DLD1 (cell line): ENCODE results near the gene CPB2.

Source experiments
- in situ Hi-C: cut with HindIII; loops from 2 replicates; pipeline ENCODE4 v1.10.0; 2017; ENCODE audit warnings: low sequenced_read_pairs

The CPB2 gene

DNA sequence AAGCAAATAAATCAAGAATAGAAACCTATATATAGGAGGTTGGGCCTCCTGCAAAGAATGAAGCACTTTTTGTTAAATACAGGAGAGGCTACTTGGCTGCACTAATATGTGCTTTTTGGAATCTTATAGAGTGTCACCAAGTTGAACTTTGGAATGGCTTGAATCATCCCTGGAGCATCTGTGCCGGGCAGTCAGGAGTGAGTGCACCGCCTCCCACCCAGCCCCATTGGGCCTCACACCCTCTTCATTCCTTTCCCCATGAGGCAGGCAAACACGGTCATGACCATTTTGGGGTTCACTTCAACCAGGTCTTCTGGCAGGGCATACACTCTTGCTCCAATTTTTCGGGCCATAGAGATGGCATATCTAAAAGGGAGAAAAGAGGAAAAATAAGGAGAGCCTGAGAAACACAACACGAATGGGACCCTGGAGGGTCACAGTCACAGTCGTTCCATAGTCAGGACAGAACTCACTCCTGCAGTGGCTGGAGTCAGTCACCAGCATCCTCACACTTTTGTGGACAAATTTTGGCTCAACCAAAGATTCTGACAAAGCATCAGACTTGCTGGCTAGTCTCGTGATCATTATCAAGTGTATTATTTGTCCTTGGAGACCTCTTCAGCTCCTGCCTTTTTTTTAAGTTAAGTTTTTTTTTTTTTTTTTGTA lies 22.7 kb upstream of the CPB2 start:
- in situ Hi-C loops: no loop called here

DNA sequence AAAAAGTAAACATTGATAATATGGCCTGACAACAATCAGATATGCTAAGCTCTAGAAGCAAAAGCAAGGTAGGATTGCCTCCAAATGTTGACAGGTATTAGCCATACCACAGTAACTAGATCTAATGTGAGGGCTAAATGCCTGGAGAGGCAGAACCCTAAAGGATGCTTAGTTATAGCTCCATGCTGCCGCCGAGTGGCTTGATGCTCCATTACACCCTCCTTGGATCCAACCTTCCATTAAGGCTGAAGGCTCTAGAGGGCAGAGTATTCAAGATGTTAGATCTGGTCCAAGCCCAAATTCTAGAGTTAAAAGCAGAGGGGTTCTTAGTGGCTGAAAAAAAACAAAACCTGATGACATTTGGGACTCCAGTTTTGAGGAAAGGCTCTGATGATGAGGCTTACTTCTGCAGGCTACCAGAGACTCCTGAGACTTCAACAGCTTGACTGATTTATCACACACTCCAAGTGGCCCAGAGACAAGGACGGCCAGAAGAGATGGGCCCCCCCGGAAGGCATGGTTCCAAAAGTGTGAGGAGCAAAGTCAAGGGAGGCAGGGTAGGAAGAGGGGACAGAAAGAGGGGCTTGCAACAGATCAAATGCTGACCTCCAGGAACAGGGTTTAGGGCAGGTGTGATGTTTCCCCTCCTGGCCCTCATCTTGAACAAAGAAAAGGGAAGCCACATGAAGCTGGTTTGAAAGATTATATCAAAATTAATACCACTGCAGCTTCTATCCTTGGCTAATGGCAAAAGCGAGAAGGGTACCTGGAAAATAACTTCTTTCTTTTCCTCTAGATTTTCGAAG lies 21.9 kb upstream of the CPB2 start:
- in situ Hi-C loops: no loop called here

DNA sequence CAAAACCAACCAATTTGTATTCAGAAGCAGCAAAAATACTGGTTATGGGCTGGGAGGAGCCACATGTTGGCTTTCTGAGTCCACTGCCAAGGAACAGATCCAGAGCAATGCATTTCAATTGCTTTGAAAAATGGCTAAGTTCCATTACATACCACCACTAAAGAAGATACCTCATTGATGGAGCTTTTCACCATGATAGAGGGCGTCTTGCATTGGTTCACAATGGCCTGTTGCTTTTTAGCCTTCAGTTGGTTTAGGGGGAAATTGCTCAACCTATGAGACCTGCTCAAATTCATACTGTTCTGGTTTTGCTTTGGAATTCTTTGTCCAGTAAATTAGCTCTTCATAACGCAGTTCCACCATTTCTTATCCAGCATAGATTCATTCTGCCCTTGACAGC lies 21.2 kb upstream of the CPB2 start:
- in situ Hi-C loops: no loop called here

DNA sequence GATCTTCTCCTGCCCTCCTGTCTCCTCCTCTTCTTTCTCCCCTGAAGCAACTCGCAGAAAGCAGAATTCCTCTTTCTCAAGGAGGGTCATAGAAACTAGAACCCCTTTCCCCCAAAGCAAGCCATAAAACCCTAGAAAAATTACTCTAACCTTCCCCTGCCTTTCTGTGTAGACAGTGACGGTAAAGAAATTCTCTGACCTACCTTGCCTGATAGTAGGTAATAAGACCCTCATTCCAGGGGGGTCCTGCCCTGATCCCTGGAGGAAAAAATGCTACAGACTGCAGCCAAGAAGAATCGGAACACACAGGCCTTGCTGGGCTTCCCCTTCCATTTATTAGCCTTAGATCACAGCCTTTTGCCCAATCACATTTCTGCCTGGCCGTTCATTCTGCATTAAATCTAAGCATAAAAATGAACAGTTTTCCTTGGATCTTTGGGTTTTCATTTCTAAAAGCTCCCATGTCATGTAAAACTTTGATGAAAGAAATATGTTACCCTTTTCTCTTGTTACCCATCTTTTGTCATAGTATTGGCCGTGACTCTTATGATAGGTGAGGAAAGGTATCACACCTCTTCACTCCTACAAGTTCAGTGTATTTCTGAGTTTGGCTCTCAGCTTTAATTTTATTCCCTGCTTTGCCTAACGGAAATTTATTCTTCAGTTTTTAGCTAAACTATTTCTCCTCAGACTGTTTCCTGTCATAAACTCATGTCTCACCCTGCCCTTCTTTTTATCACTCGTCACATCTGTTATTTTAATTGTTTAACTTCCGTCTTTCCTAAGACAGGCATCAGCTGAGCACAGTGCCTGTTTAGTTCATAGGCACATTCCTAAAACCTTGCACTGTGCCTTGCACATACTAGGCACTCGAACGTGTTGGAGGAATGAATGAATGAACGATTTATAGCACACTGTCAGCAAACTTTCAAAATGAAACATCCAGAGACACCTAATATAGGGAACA lies 20.4 kb upstream of the CPB2 start:
- in situ Hi-C loops: no loop called here

DNA sequence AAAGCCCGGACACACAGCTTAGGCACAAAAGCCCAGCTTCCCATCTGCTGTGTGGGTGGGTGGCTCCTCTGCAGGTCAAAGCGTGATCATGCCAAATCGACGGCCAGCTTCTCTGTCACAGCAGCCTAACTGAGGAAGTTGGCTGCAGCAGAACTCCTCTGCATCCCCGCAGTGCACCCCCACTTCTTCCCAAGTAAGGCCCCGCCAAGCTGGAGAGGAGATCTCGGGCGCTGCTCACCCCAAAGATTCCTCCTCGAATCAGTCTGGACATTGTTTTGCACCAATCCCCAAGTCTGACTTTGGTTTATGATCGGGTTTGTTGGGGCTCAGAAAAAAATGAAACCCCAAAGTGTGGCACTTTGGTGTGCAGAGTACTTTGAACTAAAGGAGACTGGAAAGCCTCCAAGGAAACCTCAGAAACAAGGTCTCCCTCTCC lies 19.7 kb upstream of the CPB2 start:
- in situ Hi-C loops: no loop called here

DNA sequence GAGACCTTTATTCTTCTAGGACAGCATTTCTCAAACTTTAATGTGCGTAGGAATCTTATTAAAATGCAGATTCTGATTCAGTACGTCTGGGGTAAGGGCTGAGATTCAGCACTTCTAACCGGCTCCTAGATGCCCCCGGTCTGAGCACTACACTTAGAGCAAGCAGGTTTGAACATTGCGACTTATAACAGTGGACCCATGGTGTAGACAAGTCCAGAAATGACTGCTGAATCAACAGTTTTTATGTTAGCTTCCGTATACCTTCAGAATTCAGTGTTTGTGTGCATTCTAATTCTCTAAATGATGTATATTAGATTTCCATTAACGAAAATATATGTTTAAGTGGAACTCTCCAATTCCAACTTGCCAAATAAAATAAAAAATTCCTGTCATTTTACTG lies 17.5 kb upstream of the CPB2 start:
- in situ Hi-C loops: no loop called here

DNA sequence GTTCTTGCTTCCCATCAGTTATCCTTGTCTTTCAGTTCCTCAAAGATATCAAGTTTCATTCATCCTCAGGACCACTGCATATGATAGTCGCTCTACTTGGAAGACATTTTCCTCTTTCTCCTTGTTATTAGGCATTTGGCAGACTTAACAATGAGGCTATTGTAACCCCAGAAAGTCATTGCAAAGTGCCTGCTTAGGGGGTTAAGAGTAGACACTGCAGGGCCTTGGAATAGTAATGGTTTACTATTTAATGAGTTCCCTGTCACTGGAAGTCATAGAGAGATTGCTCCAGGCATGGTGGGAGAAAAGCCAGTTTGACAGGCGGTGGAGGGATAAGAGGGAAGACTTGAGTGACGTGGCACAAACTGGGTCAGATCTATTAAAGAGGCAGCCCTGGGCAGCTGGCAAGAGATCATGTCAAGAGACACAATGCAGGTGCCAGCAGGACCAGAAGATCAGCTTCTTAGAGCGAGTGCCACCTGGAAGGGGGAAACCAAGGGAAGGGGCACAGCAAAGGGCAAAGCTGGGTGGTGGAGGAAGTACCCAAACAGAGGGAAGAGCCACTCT lies 16.8 kb upstream of the CPB2 start:
- in situ Hi-C loops: no loop called here

DNA sequence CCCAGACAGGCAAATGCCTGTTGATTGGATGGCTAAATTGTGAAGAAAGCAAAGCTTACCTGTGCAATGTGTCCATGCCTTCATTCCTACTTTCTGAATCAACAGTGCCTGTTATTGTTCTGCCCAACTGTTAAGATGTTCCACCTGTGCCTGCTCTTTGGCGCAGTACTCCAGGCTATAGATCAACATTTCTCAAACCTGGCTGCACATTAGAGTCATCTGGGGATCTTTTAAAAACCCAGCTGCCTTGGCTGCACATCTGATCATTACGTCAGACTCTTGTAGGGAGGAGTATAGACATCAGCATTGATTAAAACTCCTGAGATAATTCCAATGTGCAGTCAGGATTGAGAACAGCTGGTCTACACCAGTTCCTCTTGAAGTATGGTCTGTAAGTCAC lies 16.2 kb upstream of the CPB2 start:
- in situ Hi-C loops: no loop called here

DNA sequence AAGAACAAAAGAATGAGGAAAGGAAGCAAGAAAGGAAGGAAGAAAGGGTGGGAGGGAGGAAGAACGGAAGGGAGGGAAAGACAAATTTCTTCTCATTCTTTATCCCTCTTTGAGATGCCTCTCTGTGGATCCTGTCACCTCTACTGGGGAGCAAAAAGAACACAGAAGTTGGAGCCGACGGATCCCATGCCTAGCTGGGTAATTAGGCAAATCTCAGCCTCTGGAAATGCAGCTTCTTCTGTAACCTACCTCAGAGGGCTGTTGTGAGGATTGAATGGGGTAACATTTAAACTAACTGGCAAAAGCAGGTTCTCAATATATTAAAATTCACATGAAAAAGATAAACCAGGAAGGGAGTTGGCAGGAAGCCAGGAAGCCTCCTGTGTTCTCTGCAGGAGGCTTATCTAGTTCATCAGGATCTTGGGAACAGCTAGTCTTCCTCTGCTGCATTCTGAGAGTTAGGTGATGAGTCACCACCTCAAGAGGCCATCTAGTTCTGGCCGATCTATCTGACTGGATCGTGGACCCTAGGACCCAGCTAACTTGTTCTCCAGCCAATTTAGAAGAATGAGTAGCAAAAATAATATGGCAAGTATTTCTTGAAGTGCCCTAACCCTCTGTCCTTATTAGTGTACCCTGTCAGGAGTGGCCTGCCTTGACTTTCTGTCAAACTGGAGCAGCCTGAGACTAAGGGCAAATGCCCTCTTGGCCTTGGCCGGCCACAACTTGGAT lies 15.2 kb upstream of the CPB2 start:
- in situ Hi-C loops: no loop called here

DNA sequence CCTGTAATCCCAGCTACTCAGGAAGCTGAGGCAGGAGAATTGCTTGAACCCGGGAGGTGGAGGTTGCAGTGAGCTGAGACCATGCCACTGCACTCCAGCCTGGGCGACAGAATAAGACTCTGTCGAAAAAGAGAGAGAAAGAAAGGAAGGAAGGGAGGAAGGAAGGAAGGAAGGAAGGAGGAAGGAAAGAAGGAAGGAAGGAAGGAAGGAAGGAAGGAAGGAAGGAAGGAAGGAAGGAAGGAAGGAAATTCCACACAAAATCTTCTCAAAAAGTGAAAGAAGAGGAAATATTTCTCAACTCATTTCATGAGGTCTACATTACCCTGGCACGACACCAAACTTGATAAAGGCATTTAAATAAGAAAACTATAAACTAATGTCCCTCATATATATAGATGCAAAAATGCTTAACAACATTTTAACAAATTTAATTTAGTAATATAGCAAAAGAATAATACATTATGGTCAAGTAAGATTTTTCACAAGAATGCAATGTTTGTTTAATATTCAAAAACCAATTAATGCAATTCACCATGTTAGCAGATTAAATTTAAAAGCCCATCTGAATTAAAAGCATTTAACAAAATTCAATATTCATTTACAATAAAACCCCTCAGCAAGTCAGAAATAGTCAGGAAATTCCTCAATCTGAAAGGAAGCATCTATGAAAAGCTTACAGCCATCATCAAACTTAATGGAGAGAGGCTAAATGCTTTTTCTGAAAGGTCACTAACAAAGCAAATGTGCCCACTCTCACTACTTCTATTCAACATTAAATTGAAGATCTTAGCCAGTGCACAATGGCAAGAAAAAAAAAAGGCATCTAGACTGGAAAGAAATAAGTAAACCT lies 12.0 kb upstream of the CPB2 start:
- in situ Hi-C loops: no loop called here

DNA sequence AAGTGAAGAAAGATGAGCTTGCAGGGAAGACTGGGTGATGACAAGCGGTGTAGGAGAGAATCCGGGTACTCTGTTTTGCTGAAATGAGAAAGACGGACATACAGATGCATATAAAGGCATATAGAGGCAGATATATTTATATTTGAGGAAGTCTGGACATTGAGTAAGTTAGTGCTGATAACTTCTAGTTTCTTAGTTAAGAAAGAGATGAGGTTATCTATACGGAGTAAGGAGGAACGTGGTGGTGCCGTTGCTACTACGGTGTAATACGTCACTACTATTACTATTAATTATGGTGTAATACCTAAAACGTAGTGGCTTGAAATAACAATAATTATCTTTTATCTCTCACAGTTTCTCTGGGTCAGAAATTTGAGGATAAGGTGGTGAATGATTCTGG lies 9.8 kb upstream of the CPB2 start:
- in situ Hi-C loops: no loop called here

DNA sequence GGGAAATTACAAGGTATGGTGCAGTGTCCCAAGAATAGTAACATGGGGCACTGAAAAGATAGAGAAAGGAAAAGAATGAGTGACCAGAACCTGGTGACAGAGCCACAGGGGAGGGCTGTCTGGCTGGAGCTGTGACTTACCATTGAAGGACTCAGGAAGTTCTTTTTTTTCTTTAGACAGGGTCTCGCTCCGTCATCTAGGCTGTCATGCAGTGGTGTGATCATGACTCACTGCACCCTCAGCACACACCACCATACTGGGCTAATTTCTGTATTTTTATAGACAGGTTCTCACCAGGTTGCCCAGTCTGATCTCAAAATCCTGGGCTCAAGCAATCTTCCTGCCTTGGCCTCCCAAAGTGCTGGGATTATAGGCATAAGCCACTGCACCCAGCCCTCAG lies 8.8 kb upstream of the CPB2 start:
- in situ Hi-C loops: no loop called here

DNA sequence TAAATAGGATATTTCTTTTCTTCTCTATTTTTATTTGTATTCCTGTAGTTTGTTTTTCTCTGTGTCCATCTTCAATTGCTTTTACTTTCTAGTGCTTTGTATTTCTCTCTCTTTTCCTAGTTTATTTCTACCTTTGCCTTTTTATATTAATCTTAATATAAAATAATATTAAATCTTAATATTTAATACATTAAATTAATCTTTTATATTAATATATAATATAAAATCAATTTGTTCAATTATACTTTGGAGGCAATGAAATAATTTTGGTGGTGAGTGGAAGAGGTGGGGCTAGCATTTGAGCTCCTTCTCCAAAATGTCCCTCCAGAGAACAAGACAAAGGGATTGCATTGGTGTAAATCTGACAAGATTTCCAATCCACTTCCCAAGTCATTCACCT lies 6.3 kb upstream of the CPB2 start:
- in situ Hi-C loops: no loop called here

DNA sequence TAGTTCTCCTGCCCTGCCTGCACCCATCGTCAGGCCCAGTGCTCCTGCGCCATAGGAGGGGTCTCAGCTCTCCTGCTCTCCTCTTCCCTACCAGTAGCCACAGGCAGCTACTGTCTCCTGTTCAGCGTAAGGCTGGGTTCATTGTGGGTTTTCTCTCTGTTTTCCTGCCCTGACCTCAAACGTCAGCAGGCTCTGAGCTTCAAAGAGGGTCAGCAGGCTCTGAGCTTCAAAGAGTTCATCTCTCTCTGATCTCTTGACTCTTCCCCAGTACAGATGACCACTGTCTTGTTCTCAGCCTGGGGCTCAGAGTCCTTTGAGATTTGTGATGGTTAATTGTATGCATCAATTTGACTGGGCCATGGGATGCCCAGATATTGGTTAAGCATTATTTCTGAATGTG lies 4.6 kb upstream of the CPB2 start:
- in situ Hi-C loops: no loop called here

DNA sequence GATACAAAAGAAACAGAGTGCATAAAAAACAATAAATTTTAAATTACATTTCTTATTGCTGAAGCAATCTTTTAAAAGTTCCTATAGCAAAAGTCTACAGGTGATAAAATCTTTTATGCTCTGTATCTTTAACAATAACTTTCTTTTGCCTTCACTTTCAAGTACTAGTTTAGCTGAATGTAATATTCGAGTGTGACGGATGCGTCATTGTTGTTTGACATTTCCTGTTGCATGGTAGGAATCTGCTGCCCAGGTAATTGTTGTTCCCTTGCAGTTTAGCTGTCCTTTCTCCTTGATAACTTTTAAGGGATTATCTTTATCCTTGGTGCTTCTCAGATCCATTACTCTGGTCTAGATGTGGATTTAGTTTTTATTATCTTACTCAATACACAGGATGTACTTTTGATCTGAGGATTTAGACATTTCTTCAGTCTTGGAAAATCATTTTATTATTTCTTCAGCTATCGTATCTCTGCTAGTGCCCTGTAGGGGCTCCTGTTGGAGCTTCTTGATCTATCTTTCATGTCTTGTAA lies 2.1 kb upstream of the CPB2 start:
- in situ Hi-C loops: no loop called here

DNA sequence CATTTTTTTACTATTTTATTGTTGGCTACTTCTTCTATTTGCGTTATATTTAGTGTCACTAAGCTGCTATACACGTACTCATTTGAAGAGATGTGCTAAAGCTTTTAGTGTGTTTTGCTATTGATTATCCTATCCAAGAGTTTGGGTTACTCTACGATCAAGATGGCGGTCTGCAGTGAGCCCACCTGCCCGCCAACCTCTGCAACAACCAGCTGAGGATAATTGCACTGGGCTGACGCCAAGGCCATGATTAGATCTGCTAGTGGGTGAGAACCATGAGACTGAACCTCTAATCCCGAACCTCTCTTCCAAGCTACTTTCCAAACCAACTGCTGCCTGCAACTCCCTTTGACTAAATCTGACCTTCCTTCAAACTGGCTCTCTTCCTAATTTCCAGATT lies 1.8 kb downstream of the CPB2 start:
- in situ Hi-C loops: no loop called here

DNA sequence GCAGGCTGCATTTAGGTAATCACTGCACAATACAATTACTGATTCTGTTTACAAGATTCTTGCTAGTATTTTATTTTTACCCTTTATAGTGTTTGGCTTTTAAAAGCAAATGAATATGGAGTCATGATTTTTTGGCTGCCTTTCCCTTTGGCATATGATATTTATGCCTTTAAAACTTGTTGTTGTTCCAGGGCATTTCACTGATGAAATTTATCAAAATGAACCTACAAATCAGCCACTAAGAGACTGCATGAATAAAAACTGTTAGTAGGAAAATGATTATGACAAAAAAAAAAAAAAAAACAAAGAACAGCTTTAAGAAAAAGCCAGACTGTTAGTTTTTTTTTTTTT lies 2.6 kb downstream of the CPB2 start:
- in situ Hi-C loops: no loop called here

DNA sequence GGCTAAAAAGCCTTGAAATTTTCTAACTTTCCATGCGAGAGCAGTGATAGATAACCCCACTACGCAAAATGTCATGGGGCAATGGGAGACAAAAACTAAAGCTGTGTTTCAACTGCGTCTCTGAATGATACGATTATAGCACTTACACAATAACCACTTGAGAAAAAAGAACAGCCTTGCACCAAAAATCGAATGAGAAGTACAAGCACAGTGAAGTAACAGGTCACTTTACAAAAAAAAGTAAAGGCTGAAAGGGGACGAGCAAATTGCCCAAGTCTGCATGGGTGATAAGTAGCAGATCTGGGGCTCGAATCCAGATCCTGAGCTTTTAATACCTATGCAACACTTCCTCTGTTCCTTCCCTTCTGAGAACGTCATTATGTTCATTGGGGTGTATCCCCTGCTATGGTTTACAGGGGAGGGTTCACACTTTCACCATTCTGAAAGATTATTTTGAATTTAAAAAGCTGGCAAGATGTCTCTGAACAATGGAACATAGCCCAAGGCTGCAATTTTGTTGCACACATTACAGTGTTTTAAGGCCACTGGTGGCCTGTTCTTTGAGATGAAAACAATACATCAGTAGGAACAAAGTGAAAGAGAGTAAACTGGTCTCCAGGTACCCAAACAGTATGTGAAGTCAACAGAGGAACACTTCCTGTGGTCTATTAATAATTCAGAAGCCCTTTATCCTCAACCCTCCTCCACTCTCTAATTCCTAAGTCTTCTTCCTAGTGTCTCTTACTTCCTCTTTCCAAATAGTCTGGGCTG lies 3.2 kb downstream of the CPB2 start:
- in situ Hi-C loops: no loop called here

DNA sequence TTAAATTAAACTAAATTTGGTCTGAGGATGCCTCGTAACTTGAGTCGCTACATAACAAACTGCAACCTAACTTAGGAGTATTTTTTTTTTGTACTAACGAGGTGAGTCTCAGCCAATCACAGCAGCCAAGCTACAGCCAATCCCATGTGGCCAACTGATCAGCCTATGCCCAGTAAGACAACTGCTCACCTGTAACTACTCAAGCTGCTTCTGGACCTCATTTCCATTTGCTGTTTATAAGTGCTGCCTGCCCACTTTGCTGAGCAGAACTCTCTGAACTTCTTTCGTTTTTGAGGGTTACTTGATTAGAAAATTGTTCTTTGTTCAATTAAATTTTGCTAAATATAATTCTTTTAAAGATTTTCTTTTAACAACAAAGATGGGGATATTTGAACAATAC lies 3.8 kb downstream of the CPB2 start:
- in situ Hi-C loops: no loop called here
